ENCODE results near the gene TMEM175. TPM values are rescaled to one million over a fixed set of nuclear protein-coding genes. Genes with fewer than 3 reads are reported as not detected.

Gene TMEM175
- total RNA-seq, 5 donors from 2014 or later (not counting 1 experiment from before 2014, with no cell fraction given), result 44.3 to 60.9 (median 53.0) TPM

- no peaks in the 10 kb centered on the region for H3K27me3 Mint-ChIP-seq
- H3K9me3 ChIP-seq, result no peaks in the 10 kb centered on the region
- DNase-seq (no peak), ATAC-seq (replicated peaks in 1 of 4) (no peak)
- H3K4me1 Mint-ChIP-seq, result no peaks in the 10 kb centered on the region
- WGBS (ENCODE audit: insufficient coverage), result 95% methylated on average over 51 of the region's 54 CpGs
- H3K27ac Mint-ChIP-seq, result no peak overlapping the region
- ChIA-PET CTCF (no interaction called here), POLR2A (no interaction called here)
- H3K27me3 ChIP-seq (replicated peaks in 1 of 2; ENCODE audit: control insufficient read depth in 2 of 2, extremely low read depth in 1 of 2, insufficient read depth in 2 of 2, low read length in 1 of 2), result no peaks in the 10 kb centered on the region
- H3K36me3 ChIP-seq (ENCODE audit: control insufficient read depth in 2 of 2, extremely low read depth in 1 of 2, insufficient read depth in 1 of 2, low read length in 1 of 2), result peaks cover 31 to 46% of the 10 kb centered on the region in 2 donors
- H3K9me3 Mint-ChIP-seq, result no peaks in the 10 kb centered on the region
- peaks cover 0 to 3% of the 10 kb centered on the region in 2 experiments for H3K4me1 ChIP-seq (ENCODE audit: control insufficient read depth in 1 of 2, extremely low read depth in 1 of 2, insufficient read depth in 2 of 2, low read length in 2 of 2)
- H3K4me3 Mint-ChIP-seq, result no peak overlapping the region
- no peak overlapping the region for H3K27ac ChIP-seq (ENCODE audit: low read length)
- peaks cover 6% of the 10 kb centered on the region for H3K36me3 Mint-ChIP-seq
- H3K4me3 ChIP-seq (ENCODE audit: control insufficient read depth in 1 of 2, extremely low read depth in 1 of 2, low read length in 1 of 2), result no peak overlapping the region
These were observed 30.3 kb downstream of the TMEM175 start for GRCh38 chr4:962231-963208.

- H3K4me1 Mint-ChIP-seq, result no peaks in the 10 kb centered on the region
- H3K27ac Mint-ChIP-seq, result no peak overlapping the region
- H3K4me1 ChIP-seq (ENCODE audit: control insufficient read depth in 1 of 2, extremely low read depth in 1 of 2, insufficient read depth in 2 of 2, low read length in 2 of 2), result peaks cover 0 to 11% of the 10 kb centered on the region in 2 experiments
- peaks cover 5% of the 10 kb centered on the region for H3K36me3 Mint-ChIP-seq
- H3K4me3 ChIP-seq (ENCODE audit: control insufficient read depth in 1 of 2, extremely low read depth in 1 of 2, low read length in 1 of 2), result no peak overlapping the region
- POLR2A ChIA-PET, result no interaction called here
- no peaks in the 10 kb centered on the region for H3K9me3 ChIP-seq
- peaks cover 29 to 46% of the 10 kb centered on the region in 2 donors for H3K36me3 ChIP-seq (ENCODE audit: control insufficient read depth in 2 of 2, extremely low read depth in 1 of 2, insufficient read depth in 1 of 2, low read length in 1 of 2)
- H3K27me3 ChIP-seq (replicated peaks in 1 of 2; ENCODE audit: control insufficient read depth in 2 of 2, extremely low read depth in 1 of 2, insufficient read depth in 2 of 2, low read length in 1 of 2), result peaks cover 0 to 4% of the 10 kb centered on the region in 2 experiments
- WGBS (ENCODE audit: insufficient coverage), result 92% methylated on average over 27 of the region's 39 CpGs
- H3K9me3 Mint-ChIP-seq, result no peaks in the 10 kb centered on the region
- no peak overlapping the region for H3K27ac ChIP-seq (ENCODE audit: low read length)
- CTCF ChIA-PET, result no interaction called here
- H3K27me3 Mint-ChIP-seq, result no peaks in the 10 kb centered on the region
- no peak for DNase-seq
- ATAC-seq (replicated peaks in 1 of 4), result no peak
- H3K4me3 Mint-ChIP-seq, result no peak overlapping the region
These were observed 31.3 kb downstream of the TMEM175 start for GRCh38 chr4:963276-964225.

GRCh38 chr4:964346-965025, 32.2 kb downstream of the TMEM175 start:
- Mint-ChIP-seq H3K4me3 (no peak overlapping the region), H3K4me1 (peaks cover 0 to 2% (median 0%) of the 10 kb centered on the region in 3 donors), H3K27me3 (no peaks in the 10 kb centered on the region), H3K9me3 (no peaks in the 10 kb centered on the region), H3K36me3 (no peaks in the 10 kb centered on the region), H3K27ac (no peak overlapping the region)
- H3K4me1 ChIP-seq (ENCODE audit: control insufficient read depth in 1 of 2, extremely low read depth in 1 of 2, insufficient read depth in 2 of 2, low read length in 2 of 2), result peaks cover 0 to 20% of the 10 kb centered on the region in 2 experiments
- POLR2A ChIA-PET, result interaction anchor here in 1 of 2 donors (0.6 kb wide), 1 partner anchor 42 kb away, joined by 5 read pairs; no protein-coding TSS in a partner anchor
- no peaks in the 10 kb centered on the region for H3K9me3 ChIP-seq
- DNase-seq (no peak), ATAC-seq (replicated peaks in 1 of 4) (no peak)
- H3K27ac ChIP-seq (ENCODE audit: low read length), result no peak overlapping the region
- WGBS (ENCODE audit: insufficient coverage), result 91% methylated on average over 20 of the region's 23 CpGs
- no peak overlapping the region for H3K4me3 ChIP-seq (ENCODE audit: control insufficient read depth in 1 of 2, extremely low read depth in 1 of 2, low read length in 1 of 2)
- H3K27me3 ChIP-seq (replicated peaks in 1 of 2; ENCODE audit: control insufficient read depth in 2 of 2, extremely low read depth in 1 of 2, insufficient read depth in 2 of 2, low read length in 1 of 2), result peaks cover 0 to 12% of the 10 kb centered on the region in 2 experiments
- CTCF ChIA-PET, result no interaction called here
- H3K36me3 ChIP-seq (ENCODE audit: control insufficient read depth in 2 of 2, extremely low read depth in 1 of 2, insufficient read depth in 1 of 2, low read length in 1 of 2), result peaks cover 27 to 43% of the 10 kb centered on the region in 2 donors

GRCh38 chr4:965048-965765, 32.9 kb downstream of the TMEM175 start:
- DNase-seq, result no peak
- CTCF ChIA-PET, result no interaction called here
- POLR2A ChIA-PET, result interaction anchor here in 1 of 2 donors (0.6 kb wide), 1 partner anchor 43 kb away, joined by 5 read pairs; no protein-coding TSS in a partner anchor

GRCh38 chr4:965766-966134, 33.5 kb downstream of the TMEM175 start:
- no peak overlapping the region for H3K27ac Mint-ChIP-seq
- CTCF ChIA-PET, result no interaction called here
- H3K4me3 Mint-ChIP-seq, result no peak overlapping the region
- Histone ChIP-seq H3K9me3 (no peaks in the 10 kb centered on the region), H3K36me3 (ENCODE audit: control insufficient read depth in 2 of 2, extremely low read depth in 1 of 2, insufficient read depth in 1 of 2, low read length in 1 of 2) (peaks cover 27 to 38% of the 10 kb centered on the region in 2 donors), H3K27me3 (replicated peaks in 1 of 2; ENCODE audit: control insufficient read depth in 2 of 2, extremely low read depth in 1 of 2, insufficient read depth in 2 of 2, low read length in 1 of 2) (peaks cover 0 to 12% of the 10 kb centered on the region in 2 experiments), H3K27ac (ENCODE audit: low read length) (no peak overlapping the region), H3K4me1 (ENCODE audit: control insufficient read depth in 1 of 2, extremely low read depth in 1 of 2, insufficient read depth in 2 of 2, low read length in 2 of 2) (peaks cover 0 to 32% of the 10 kb centered on the region in 2 experiments), H3K4me3 (ENCODE audit: control insufficient read depth in 1 of 2, extremely low read depth in 1 of 2, low read length in 1 of 2) (no peak overlapping the region)
- no peaks in the 10 kb centered on the region for H3K27me3 Mint-ChIP-seq
- POLR2A ChIA-PET, result no interaction called here
- peaks cover 5 to 10% (median 6%) of the 10 kb centered on the region in 3 donors for H3K4me1 Mint-ChIP-seq
- H3K9me3 Mint-ChIP-seq, result no peaks in the 10 kb centered on the region
- ATAC-seq (replicated peaks in 1 of 4), result no peak
- 94% methylated on average over 21 of the region's 21 CpGs for WGBS (ENCODE audit: insufficient coverage)
- DNase-seq, result no peak
- H3K36me3 Mint-ChIP-seq, result no peaks in the 10 kb centered on the region

More at GRCh38 chr4:965048-965765, 32.9 kb downstream of the TMEM175 start:
- no peak overlapping the region for H3K4me3 ChIP-seq (ENCODE audit: control insufficient read depth in 1 of 2, extremely low read depth in 1 of 2, low read length in 1 of 2)
- no peak overlapping the region for H3K27ac ChIP-seq (ENCODE audit: low read length)
- H3K27me3 Mint-ChIP-seq, result no peaks in the 10 kb centered on the region
- no peaks in the 10 kb centered on the region for H3K36me3 Mint-ChIP-seq
- H3K9me3 Mint-ChIP-seq, result no peaks in the 10 kb centered on the region
- H3K4me3 Mint-ChIP-seq, result no peak overlapping the region
- no peaks in the 10 kb centered on the region for H3K9me3 ChIP-seq
- H3K4me1 ChIP-seq (ENCODE audit: control insufficient read depth in 1 of 2, extremely low read depth in 1 of 2, insufficient read depth in 2 of 2, low read length in 2 of 2), result peaks cover 0 to 26% of the 10 kb centered on the region in 2 experiments
- ATAC-seq (replicated peaks in 1 of 4), result no peak
- peaks cover 27 to 42% of the 10 kb centered on the region in 2 donors for H3K36me3 ChIP-seq (ENCODE audit: control insufficient read depth in 2 of 2, extremely low read depth in 1 of 2, insufficient read depth in 1 of 2, low read length in 1 of 2)
- no peak overlapping the region for H3K27ac Mint-ChIP-seq
- H3K27me3 ChIP-seq (replicated peaks in 1 of 2; ENCODE audit: control insufficient read depth in 2 of 2, extremely low read depth in 1 of 2, insufficient read depth in 2 of 2, low read length in 1 of 2), result peaks cover 0 to 12% of the 10 kb centered on the region in 2 experiments
- H3K4me1 Mint-ChIP-seq, result peaks cover 0 to 5% (median under 1%) of the 10 kb centered on the region in 3 donors
- WGBS (ENCODE audit: insufficient coverage), result 94% methylated on average over 17 of the region's 26 CpGs
